ENCODE measurements around the gene MAPK12. TPM values are rescaled to one million over a fixed set of nuclear protein-coding genes. Genes with fewer than 3 reads are reported as not detected.

MAPK12 gene
- total RNA-seq, 1 experiment from 2014 or later = 33.8 TPM

DNA sequence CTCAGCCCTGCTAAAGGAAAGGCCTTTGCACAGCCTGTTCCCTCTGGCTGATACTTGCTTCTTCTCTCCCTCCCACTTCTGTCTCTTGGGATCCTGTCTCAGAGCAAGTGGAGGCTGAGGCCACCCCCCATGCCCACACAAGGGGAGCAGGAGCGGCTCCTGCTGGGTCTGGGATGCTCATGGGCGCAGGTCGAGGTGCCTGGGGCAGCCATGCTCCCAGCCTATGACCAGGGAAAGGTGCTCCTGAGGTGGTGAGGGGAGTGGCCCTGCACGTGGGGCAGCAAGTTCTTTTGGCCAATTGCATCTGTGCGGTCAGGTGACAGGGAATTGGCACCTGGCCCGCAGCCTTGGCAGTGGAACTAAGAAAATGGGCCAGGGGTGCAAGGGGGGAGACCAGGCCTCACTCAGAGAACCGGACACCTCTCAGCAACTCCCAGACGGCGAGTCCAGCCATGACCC, 7.2 kb upstream of the MAPK12 start:
- no peak for DNase-seq (ENCODE audit: low read depth)

GRCh38 chr22:50267591-50268390, 6.3 kb upstream of the MAPK12 start:
- no peak for DNase-seq (ENCODE audit: low read depth)

DNA sequence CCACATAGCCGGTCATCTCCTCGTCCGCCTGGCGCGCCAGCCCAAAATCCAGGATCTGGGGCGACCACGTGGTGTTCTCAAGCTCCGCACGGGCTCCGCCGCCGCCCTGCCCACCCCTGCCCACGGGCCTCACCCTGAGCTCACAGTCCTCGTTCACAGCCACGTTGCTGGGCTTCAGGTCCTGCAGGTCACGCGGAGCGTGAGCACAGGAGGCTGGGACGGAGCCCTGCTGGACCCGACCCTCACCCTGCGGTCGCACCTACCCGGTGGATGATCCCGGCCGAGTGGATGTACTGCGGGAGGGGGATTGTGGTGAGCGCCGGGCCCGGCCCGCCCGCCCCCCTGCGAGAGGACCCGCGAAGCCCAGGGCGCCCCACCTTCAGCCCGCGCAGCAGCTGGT, 5.5 kb upstream of the MAPK12 start:
- no peak for DNase-seq (ENCODE audit: low read depth)

DNA sequence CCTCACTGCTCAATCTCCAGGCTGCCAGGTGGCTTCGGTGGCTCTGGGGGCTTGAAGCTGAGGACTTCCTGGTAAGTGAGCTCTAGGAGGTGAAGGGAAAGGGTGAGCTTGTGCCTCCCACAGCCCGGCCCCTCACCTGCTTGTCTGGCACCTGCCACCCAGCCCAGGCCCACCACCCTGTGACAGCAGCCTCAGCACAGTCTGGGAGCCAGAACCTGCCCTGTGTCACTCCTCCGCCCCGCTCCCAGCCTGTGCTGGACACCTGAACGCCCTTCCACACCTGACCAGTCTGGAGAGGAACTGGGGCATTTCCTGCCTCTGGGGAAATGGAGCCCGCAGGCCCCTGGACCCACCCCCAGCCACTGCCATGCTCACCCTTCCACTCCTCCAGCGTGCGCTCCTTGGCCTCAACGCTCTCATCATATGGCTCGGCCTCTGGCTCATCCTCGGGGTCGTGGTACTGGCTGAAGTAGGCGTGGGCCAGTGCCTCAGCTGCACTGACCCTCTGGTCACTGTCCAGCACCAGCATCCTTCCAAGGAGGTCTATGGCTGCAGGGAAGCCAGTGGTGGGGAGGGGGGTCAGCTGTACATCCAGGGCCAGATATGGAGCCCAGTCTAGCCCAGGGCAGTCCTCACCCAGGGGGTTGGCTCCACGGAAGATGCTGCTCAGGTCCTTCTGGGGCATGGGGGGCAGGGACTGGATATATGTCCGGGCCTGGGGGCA, 3.6 kb upstream of the MAPK12 start:
- no peak for DNase-seq (ENCODE audit: low read depth)

DNA sequence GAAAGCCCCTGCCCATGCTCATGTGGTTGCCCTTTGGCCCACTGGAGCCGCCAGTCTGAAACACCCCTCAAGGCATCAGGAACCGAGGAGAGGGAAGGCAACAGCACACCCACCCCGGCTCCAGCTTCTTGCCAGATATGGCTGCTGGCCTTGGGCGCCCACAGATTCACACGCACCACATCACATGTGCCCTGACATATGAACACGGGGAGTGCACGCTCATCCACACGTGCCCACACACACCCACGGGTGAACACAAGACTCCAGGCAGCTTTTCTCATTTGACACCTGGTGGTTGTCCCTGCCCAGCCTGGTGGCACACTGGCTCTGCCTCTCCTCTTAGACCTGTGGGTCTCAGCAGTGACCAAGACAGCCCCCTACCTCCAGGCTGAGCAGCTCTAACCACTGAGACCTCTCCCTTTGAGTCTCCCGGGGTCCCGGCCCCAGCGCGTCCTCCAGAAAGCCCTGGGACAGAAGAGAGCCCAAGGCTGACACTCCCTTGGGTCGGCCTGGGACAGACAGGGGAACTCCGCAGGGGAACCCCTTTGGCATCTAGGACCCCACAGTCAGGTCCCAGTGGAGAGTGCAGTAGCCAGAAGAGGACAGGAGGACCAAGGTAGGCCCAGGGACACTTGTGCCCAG, 2.7 kb upstream of the MAPK12 start:
- DNase-seq (ENCODE audit: low read depth) = no peak

DNA sequence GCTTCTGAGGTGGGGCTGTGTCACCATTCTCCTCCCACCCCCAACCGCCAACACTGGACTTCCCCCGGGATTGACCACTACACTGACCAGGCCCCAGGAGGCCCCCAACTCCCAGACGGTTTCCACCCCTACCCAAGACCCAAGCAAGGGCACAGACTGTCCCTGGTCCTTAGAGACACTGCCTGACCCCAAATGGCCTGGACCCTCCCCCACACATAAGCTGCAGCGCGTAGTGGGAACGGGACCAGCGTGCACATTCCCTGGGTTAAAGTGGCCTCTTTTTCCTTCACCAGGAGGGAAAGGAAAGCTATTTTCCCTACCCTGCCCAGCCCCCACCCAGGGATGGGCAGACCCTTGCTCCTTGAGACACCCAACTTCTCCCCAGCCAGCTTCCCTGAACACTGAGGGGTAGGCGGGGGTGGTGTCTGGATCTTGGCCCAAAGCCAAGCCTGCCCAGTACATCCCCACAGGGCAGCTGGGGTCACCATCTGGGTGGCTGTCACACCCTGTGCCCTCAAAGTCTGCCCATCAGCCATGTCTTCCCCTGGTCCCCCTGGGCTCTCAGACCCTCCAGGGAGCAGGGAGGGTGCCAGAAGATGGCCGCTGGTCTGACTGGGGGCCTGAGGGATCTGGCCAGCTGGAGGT, 1.6 kb upstream of the MAPK12 start:
- no peak for DNase-seq (ENCODE audit: low read depth)

DNA sequence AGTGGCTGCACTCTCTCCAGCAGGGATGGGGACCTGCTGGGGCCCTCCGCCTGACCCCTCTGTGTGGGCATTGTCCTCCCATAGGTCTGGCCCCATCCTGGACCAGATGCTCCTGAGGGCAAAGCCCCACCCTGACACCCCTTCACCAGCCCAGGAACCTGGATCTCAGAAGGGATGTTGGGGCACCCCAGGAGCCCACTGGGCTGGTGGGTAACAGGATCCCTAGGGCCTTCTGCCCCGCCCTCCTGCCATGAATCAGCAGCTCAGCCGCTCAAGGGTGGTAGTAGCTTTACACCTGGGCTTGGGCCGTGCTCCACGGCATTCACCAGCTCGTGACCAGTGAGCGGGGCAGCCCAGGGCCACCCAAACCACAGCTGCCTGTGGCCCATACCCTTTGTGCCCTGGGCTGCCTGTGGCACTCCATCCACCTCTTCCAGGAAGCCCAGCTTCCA, 1.0 kb upstream of the MAPK12 start:
- no peak for DNase-seq (ENCODE audit: low read depth)

DNA sequence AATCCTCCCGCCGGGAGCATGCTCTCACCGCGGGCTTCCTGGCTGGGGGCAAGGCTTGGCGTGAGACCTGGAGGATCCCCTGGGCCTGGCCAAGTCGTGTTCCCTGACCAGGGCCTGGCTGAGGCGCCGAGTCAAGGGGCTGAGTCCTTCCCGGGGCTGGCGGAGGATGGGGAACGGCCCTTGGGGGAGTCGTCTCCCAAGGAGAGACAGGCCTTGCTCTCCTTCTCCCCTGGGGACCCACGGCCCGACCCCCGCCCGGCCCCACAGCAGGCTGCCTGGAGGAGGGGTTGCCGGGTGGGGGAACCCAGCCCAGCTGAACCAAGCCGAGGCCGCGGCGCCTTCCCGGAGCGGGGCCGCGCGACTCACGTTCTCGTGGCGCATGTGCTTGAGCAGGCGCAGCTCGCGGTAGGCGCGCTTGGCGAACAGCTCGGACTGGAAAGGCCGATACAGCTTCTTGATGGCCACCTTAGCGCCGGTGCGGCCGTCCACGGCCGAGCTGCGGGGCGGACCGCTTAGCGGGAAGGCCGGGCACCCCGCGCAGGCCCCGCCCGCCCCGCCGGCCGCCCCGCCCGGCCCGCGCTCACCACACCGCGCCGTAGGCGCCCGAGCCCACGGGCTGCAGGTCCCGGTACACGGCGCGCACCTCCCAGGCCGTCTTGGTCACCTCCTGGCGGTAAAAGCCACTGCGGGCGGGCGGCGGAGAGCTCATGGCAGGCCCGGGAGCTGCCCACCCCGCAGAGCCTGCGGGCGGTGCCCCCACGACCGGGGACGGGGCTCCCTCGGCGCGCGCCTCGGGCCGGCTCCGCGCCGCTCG, 475 bp downstream of the MAPK12 start:
- DNase-seq (ENCODE audit: low read depth) = no peak

DNA sequence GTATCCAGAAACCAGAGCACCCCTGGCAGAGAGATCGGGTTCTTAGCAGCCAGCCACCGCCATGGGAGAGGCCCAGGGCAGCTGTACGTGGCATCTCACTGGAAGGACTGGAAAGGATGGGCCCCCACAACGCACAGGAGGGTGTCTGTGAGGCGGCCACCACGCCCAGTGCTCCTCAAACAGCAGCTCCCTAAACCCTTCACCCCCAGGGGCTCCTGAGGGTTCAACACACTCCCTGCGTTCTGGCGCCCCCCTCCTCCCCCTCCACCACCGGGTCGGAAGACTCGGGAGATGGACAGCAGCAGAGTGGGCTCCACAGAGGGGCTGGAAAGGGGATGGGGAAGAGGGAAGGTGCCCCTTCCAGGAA, 1.1 kb downstream of the MAPK12 start:
- no peak for DNase-seq (ENCODE audit: low read depth)

DNA sequence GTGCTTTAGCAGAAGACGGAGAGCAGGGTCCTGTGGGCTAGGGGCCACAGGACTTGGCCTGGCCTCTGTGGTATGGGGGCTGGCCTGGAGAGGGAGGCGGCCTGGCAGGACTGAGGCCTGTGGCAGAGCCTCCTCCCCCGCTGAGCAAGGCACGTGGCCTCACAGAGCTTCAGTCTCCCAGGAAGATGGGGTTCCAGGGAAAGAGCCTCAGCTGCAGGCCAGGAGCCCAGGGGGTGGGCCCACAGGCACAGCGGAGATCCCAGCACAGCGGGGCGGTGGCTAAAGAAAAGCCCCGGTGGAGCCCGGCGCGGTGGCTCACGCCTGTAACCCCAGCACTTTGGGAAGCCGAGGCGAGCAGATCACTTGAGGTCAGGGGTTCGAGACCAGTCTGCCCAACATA, 2.2 kb downstream of the MAPK12 start:
- no peak for DNase-seq (ENCODE audit: low read depth)

DNA sequence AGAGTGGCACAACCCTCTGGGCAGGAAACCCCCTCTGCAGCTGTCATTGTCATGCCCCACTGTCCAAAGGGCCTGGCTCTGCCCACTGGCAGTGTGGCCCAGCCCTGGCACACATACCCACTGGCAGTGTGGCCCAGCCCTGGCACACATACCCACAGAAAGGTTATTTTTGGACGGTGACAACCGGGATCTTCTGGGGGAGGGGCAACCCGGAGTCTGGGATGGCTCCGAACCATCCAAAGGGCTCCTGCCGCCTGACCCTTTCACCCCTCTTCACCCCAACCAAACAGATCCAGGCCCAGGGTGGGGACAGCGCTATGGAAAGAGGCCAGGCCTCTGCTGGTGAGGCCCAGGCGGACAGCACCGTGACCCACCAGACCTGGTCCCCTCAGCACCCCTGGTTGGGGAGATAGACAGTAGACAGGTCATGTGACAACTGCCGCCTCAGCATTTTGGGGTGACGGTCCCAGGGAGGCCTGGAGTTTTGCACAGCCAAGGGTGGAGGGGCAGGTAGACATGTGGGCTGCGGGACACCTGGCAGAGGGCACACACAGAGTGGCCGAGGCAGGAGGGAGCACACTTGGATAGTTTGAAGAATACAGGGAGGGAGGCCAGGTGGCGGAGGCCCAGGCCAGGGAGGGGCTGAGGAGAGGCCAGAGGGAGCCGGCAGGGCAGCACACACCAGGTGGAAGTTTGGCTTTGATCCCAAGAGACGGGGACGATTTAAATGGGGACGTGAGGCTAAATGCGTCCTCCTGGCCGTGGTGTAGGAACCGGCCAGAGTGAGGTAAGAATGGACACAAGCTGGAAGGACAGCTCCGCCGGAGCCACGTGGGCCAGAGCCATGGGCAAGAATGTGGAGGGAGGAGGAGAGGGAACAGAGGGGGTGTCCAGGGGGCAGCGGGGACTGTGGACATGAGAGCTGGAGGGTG, 2.9 kb downstream of the MAPK12 start:
- no peak for DNase-seq (ENCODE audit: low read depth)

DNA sequence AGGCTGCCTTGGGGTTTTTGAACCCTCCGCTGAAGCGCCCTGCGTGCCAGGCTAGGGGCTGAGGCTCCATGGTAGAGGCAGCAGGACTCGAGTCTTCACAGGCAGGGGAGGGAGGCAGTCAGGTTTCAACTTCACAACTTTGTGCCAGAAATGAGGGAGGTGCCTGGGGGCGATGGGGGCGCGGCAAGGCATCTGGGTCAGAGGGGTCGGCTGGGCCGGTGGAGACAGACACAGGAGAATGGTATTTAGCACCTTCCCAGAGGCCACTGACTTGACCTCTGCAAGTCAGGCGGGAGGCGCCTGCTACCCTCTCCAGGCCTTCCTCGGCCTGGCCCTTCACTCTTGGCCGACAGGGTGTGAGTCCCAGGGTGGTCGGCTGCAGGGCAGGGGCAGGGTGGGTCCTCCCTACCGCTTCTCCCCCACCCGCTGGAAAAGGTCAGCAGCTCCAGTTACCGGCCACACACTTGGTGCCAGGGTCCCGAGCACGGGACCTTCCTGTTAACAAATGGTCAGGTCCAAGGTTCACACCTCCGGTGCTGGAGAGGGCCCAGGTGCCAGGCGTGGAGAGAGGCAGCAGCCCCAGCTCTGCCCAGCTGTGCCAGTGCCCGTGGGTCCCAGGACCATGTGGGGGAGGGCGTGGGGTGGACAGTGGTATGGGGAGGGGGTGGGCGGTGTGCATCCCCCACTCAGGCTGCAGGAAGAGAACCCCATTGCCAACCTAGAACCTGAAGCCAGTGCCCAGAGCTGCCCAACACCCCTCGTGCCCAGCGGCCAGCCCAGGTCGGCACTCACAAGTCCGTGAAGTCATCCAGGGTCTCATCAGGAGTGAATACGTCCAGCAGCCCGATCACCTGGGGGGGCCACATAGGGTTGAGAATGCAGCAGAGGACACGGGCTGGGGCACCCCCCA, 3.8 kb downstream of the MAPK12 start:
- DNase-seq (ENCODE audit: low read depth) = no peak

DNA sequence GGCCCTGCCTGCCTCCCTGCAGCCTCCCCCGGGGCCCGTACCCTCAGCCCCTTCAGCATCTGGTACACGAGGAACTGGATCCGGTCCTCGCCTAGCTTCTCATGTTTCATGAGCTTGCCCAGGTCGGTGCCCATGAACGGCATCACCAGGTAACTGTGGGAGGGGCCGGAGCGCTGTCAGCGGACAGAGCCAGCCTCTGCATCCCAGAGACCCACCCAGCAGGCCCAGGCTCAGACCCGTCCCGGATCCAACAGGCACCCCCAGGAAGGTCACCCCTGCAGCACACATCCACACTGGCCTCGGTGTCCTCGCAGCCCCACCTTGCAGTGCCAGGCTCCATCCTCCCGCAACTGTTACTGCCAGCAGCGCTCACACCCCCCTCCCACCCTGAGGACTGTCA, 4.4 kb downstream of the MAPK12 start:
- no peak for DNase-seq (ENCODE audit: low read depth)

GRCh38 chr22:50256258-50256862, 5.1 kb downstream of the MAPK12 start:
- DNase-seq (ENCODE audit: low read depth) = no peak

DNA sequence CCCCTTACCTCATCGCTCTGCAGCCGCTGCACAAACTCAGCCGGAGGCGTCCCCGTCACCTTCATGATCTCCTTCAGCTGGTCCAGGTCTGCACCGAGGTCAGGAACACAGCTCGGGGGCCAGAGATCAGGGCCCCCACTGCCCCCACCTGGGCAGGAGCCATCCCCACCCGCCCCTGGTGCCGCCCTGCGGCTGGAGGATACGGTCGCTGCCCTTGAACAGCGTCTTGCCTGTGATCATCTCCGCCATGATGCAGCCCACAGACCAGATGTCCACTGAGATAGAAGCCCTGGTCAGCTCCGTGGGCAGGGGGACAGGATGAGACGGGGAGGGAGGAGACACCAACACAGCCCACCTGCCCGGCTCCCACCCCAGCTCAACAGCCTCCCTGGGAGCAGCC, 5.9 kb downstream of the MAPK12 start:
- no peak for DNase-seq (ENCODE audit: low read depth)

- no peak for DNase-seq (ENCODE audit: low read depth)
Measured at GRCh38 chr22:50255099-50255498, 6.4 kb downstream of the MAPK12 start.

DNA sequence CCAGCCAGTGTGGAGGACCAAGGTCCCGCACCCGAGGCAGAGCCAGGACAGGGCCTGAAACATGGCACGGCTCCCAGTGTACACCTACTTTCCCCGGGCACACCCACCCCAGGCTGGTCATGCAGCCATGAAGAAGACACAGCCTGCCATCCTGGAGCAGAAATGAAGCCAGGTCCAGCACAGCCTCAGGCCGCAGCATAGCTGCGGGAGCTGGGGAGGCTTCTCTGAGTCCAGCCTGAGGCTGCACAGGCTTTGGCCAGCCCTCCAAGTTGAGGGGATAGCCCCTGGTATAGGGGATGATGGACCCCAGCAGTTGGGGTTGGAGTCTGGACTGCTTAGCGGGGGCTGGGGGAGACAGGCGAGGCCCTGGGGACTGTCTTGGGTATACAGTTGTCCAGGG, 7.5 kb downstream of the MAPK12 start:
- DNase-seq (ENCODE audit: low read depth) = no peak

Measured in LHCN-M2 (cell line).